H9 (cell line): ENCODE measurements around the gene SRBD1. TPM values are rescaled to one million over a fixed set of nuclear protein-coding genes. Genes with fewer than 3 reads are reported as not detected.
A peak's percentile ranks its signal among the peaks of the same experiment; 100 is the strongest.

ENCODE experiments used
- DNase-seq: peaks from one replicate; pipeline ENCODE4 v3.0.0-alpha.2; 2017
- H2AFZ ChIP-seq: one replicate; pipeline ENCODE4 v1.6.1; 2013; ENCODE audit warnings: mild to moderate bottlenecking, low read length, control low read depth, moderate library complexity
- H2AK5ac ChIP-seq: 2 replicates; pipeline ENCODE4 v1.6.1; 2013; ENCODE audit warnings: low read length, control low read depth, mixed read lengths; ENCODE audit not compliant: insufficient read length
- H2BK120ac ChIP-seq: one replicate; pipeline ENCODE4 v1.6.1; 2013; ENCODE audit warnings: low read depth, mild to moderate bottlenecking, low read length, control low read depth, inconsistent platforms; ENCODE audit not compliant: poor library complexity, severe bottlenecking
- H2BK12ac ChIP-seq: 2 replicates; pipeline ENCODE4 v1.6.1; 2013; ENCODE audit warnings: low read length, control low read depth, mixed read lengths, low read depth; ENCODE audit not compliant: insufficient read length
- H2BK15ac ChIP-seq: 2 replicates; pipeline ENCODE4 v1.6.1; 2013; ENCODE audit warnings: low read depth, low read length, control low read depth
- H2BK20ac ChIP-seq: one replicate; pipeline ENCODE4 v1.6.1; 2013; ENCODE audit warnings: low read depth, mild to moderate bottlenecking, low read length, control low read depth, inconsistent platforms; ENCODE audit not compliant: poor library complexity, severe bottlenecking
- H2BK5ac ChIP-seq: 2 replicates; pipeline ENCODE4 v1.6.1; 2013; ENCODE audit warnings: low read length, control low read depth, mixed read lengths; ENCODE audit not compliant: insufficient read length
- H3K14ac ChIP-seq: 2 replicates; pipeline ENCODE4 v1.6.1; 2013; ENCODE audit warnings: low read length, control low read depth; ENCODE audit not compliant: insufficient read depth
- H3K18ac ChIP-seq: 2 replicates; pipeline ENCODE4 v1.6.1; 2013; ENCODE audit warnings: low read depth, mild to moderate bottlenecking, mixed read lengths, low read length, control low read depth; ENCODE audit not compliant: insufficient read length
- H3K23ac ChIP-seq: 2 replicates; pipeline ENCODE4 v1.6.1; 2013; ENCODE audit warnings: low read length, control low read depth, mixed read lengths, low read depth; ENCODE audit not compliant: insufficient read length
- H3K23me2 ChIP-seq: 2 replicates; pipeline ENCODE4 v1.6.1; 2013; ENCODE audit warnings: low read depth, mild to moderate bottlenecking, mixed read lengths, low read length, control low read depth; ENCODE audit not compliant: insufficient read length, poor library complexity, severe bottlenecking
- H3K27ac ChIP-seq: 2 replicates; pipeline ENCODE4 v1.5.1; 2013; ENCODE audit warnings: low read length, control low read depth, mixed read lengths, low read depth; ENCODE audit not compliant: insufficient read length
- H3K27me3 ChIP-seq: 2 replicates; pipeline ENCODE4 v1.6.1; 2013; ENCODE audit warnings: low read length, control low read depth, inconsistent platforms; ENCODE audit not compliant: insufficient read depth
- H3K4ac ChIP-seq: 2 replicates; pipeline ENCODE4 v1.6.1; 2013; ENCODE audit warnings: low read depth, mild to moderate bottlenecking, control low read depth, inconsistent platforms, low read length, moderate library complexity
- H3K4me1 ChIP-seq: 2 replicates; pipeline ENCODE4 v1.6.1; 2013; ENCODE audit warnings: low read length, control low read depth, inconsistent platforms; ENCODE audit not compliant: insufficient read depth
- H3K4me2 ChIP-seq: 2 replicates; pipeline ENCODE4 v1.6.1; 2013; ENCODE audit warnings: low read length, control low read depth, mixed read lengths; ENCODE audit not compliant: insufficient read length, insufficient read depth
- H3K56ac ChIP-seq: 2 replicates; pipeline ENCODE4 v1.6.1; 2013; ENCODE audit warnings: low read depth, mild to moderate bottlenecking, mixed read lengths, low read length, control low read depth; ENCODE audit not compliant: insufficient read length
- H3K79me1 ChIP-seq: 2 replicates; pipeline ENCODE4 v1.6.1; 2013; ENCODE audit warnings: low read depth, mild to moderate bottlenecking, moderate library complexity, low read length, control low read depth, inconsistent platforms; ENCODE audit not compliant: insufficient read depth, poor library complexity, severe bottlenecking
- H3K79me2 ChIP-seq: 2 replicates; pipeline ENCODE4 v1.6.1; 2013; ENCODE audit warnings: low read length, control low read depth, inconsistent platforms; ENCODE audit not compliant: insufficient read depth
- H3K9ac ChIP-seq: 2 replicates; pipeline ENCODE4 v1.6.1; 2013; ENCODE audit warnings: low read length, control low read depth, mixed read lengths; ENCODE audit not compliant: insufficient read length; ENCODE audit errors: extremely low read depth
- H3K9me3 ChIP-seq: one replicate; pipeline ENCODE4 v1.6.1; 2013; ENCODE audit warnings: low read depth, low read length, inconsistent platforms; ENCODE audit not compliant: control insufficient read depth
- H3T11ph ChIP-seq: one replicate; pipeline ENCODE4 v1.6.1; 2013; ENCODE audit warnings: mild to moderate bottlenecking, low read length, control low read depth, inconsistent platforms
- H4K20me1 ChIP-seq: one replicate; pipeline ENCODE4 v1.6.1; 2013; ENCODE audit not compliant: control insufficient read depth, insufficient read length, insufficient read depth
- H4K5ac ChIP-seq: 2 replicates; pipeline ENCODE4 v1.6.1; 2013; ENCODE audit warnings: low read depth, mild to moderate bottlenecking, mixed read lengths, low read length, control low read depth; ENCODE audit not compliant: insufficient read length
- H4K8ac ChIP-seq: replicated peaks from 2 replicates; pipeline ENCODE4 v1.6.1; 2013; ENCODE audit warnings: low read length, control low read depth, mixed read lengths, low read depth; ENCODE audit not compliant: insufficient read length
- H4K91ac ChIP-seq: 2 replicates; pipeline ENCODE4 v1.6.1; 2013; ENCODE audit warnings: low read depth, mild to moderate bottlenecking, moderate library complexity, mixed read lengths, low read length, control low read depth; ENCODE audit not compliant: insufficient read length
- H3K27ac Mint-ChIP-seq, 3 experiments: 2 replicates in 2 of 3; 3 replicates in 1 of 3; pipeline ENCODE4 v1.8.0; 2020 to 2021; ENCODE audit warnings: mixed read lengths in 3 of 3, mild to moderate bottlenecking in 1 of 3, moderate library complexity in 1 of 3
- H3K27me3 Mint-ChIP-seq: 2 replicates; pipeline ENCODE4 v1.8.0; 2021; ENCODE audit warnings: low read depth, mild to moderate bottlenecking, moderate library complexity, mixed read lengths
- H3K36me3 Mint-ChIP-seq, 3 experiments: 2 replicates in 2 of 3; 3 replicates in 1 of 3; pipeline ENCODE4 v1.8.0; 2020 to 2021; ENCODE audit warnings: low read depth in 3 of 3, mixed read lengths in 3 of 3; ENCODE audit not compliant: insufficient read depth in 1 of 3
- H3K4me1 Mint-ChIP-seq, 2 experiments: 2 replicates each; pipeline ENCODE4 v1.8.0; 2020; ENCODE audit warnings: mixed read lengths in 2 of 2
- H3K4me3 Mint-ChIP-seq, 2 experiments: 2 replicates in 1 of 2; 3 replicates in 1 of 2; pipeline ENCODE4 v1.8.0; 2020 to 2021; ENCODE audit warnings: mild to moderate bottlenecking in 2 of 2, mixed read lengths in 2 of 2, moderate library complexity in 1 of 2
- H3K9me3 Mint-ChIP-seq, 2 experiments: 2 replicates in 1 of 2; 3 replicates in 1 of 2; pipeline ENCODE4 v1.8.0; 2020; ENCODE audit warnings: mild to moderate bottlenecking in 2 of 2, mixed read lengths in 2 of 2, moderate library complexity in 1 of 2
- CTCF ChIP-seq: fragments of 200-600 bp; sonication (generic); conservative IDR thresholded peaks from 3 replicates; pipeline ENCODE4 v1.8.0; 2021; ENCODE audit warnings: antibody characterized with exemption, mild to moderate bottlenecking
- WGBS: extraction: QIAGEN DNeasy Blood & Tissue Kit; methylation state at CpG from one replicate; pipeline ENCODE4 v1.1.7; 2013; ENCODE audit warnings: missing lambda C conversion rate, low lambda C conversion rate, mixed read lengths; ENCODE audit not compliant: insufficient read length; ENCODE audit errors: extremely low coverage; 5-methylcytosine and 5-hydroxymethylcytosine counted together
- total RNA-seq: library from RNA; stranded (reverse); gene quantifications from 2 replicates; pipeline ENCODE4 v1.2.1, GENCODE V29; 2021

The SRBD1 gene
- total RNA-seq, 1 experiment from 2014 or later: 18.3 TPM

GRCh38 chr2:45466053-45466452, 145.0 kb downstream of the SRBD1 start:
- Mint-ChIP-seq H3K36me3 (peaks cover 0 to 6% (median 0%) of the 10 kb centered on the region in 3 experiments; a peak in 2 of 7 replicates), H3K27me3 (no peaks in the 10 kb centered on the region), H3K4me3 (peak overlapping the region in 1 of 2 experiments; percentile 8; a peak in 1 of 5 replicates), H3K9me3 (no peaks in the 10 kb centered on the region), H3K4me1 (peaks cover 54 to 66% of the 10 kb centered on the region in 2 experiments), H3K27ac (peak overlapping the region; percentile 25 to 89 (median 60); a peak in 6 of 7 replicates)
- H4K91ac ChIP-seq: no peak overlapping the region
- no peaks in the 10 kb centered on the region for H3K27me3 ChIP-seq
- H4K8ac ChIP-seq: no peak overlapping the region
- H2BK5ac ChIP-seq: no peak overlapping the region
- H2BK12ac ChIP-seq: no peak overlapping the region
- peak; percentile 58 for DNase-seq
- no peak overlapping the region for H2BK20ac ChIP-seq
- H3K4ac ChIP-seq: no peak overlapping the region
- H3T11ph ChIP-seq: no peak overlapping the region
- H2BK120ac ChIP-seq: no peak overlapping the region
- no peak overlapping the region for H3K23ac ChIP-seq
- H4K20me1 ChIP-seq: no peaks in the 10 kb centered on the region
- no peak overlapping the region for H2AK5ac ChIP-seq
- no peak overlapping the region for H2AFZ ChIP-seq
- no peaks in the 10 kb centered on the region for H3K79me1 ChIP-seq
- no peak overlapping the region for H3K4me2 ChIP-seq
- no CpG with 5 or more reads among the region's 1 CpG for WGBS
- TF ChIP-seq CTCF: no peak
- H3K14ac ChIP-seq: no peak overlapping the region
- no peak overlapping the region for H3K56ac ChIP-seq
- no peaks in the 10 kb centered on the region for H3K79me2 ChIP-seq
- H3K4me1 ChIP-seq: peaks cover 3% of the 10 kb centered on the region; the same call in 1 of the 2 replicates
- no peaks in the 10 kb centered on the region for H3K9me3 ChIP-seq
- no peak overlapping the region for H3K18ac ChIP-seq
- H3K9ac ChIP-seq: no peak overlapping the region
- no peak overlapping the region for H4K5ac ChIP-seq
- no peak overlapping the region for H3K27ac ChIP-seq
- H3K23me2 ChIP-seq: no peaks in the 10 kb centered on the region
- no peak overlapping the region for H2BK15ac ChIP-seq
